Caco-2 (cell line): ENCODE measurements around the gene ASCC2. TPM values are rescaled to one million over a fixed set of nuclear protein-coding genes. Genes with fewer than 3 reads are reported as not detected.

Experiments
- BruUV-seq: library from RNA; stranded (reverse); fragments of 400-500 nt; replicated peaks from 2 replicates; lab custom pipeline; 2021; lab: Mats Ljungman, UMichigan
- CTCF ChIA-PET: fragments of 300-600 bp; sonication (Branson Sonifier 250); formaldehyde crosslinking; loops from one replicate; lab custom pipeline; 2022; ENCODE audit warnings: antibody characterized with exemption; lab: Charles Lee
- POLR2A ChIA-PET: fragments of 300-600 bp; sonication (Branson Sonifier 250); formaldehyde crosslinking; loops from one replicate; lab custom pipeline; 2022; ENCODE audit warnings: antibody characterized with exemption; lab: Charles Lee
- DNase-seq, 2 experiments: peaks; one replicate each; pipeline versions ENCODE4 v3.0.0 to v3.0.0-alpha.2; 2020 to 2022
- H3K27me3 ChIP-seq: replicated peaks from 2 replicates; pipeline ENCODE4 v1.6.0; 2011; ENCODE audit warnings: low read length; ENCODE audit not compliant: control insufficient read depth, insufficient read depth
- H3K36me3 ChIP-seq: 2 replicates; pipeline ENCODE4 v1.5.1; 2011; ENCODE audit warnings: low read length; ENCODE audit not compliant: control insufficient read depth, insufficient read depth
- H3K4me1 ChIP-seq: fragments of 250-450 bp; sonication (Bioruptor Pico); 2 replicates; pipeline ENCODE4 v1.5.1; 2020; ENCODE audit warnings: mild to moderate bottlenecking
- H3K4me3 ChIP-seq: 2 replicates; pipeline ENCODE4 v1.5.1; 2011; ENCODE audit warnings: low read depth, mild to moderate bottlenecking, control low read depth, low read length
- H3K9me3 ChIP-seq: fragments of 250-450 bp; sonication (Bioruptor Pico); 2 replicates; pipeline ENCODE4 v1.5.1; 2020; ENCODE audit warnings: mild to moderate bottlenecking, moderate library complexity
- H3K27ac Mint-ChIP-seq: one replicate; pipeline ENCODE4 v1.8.0; 2022; ENCODE audit warnings: mixed read lengths; ENCODE audit not compliant: unreplicated experiment
- H3K27me3 Mint-ChIP-seq: one replicate; pipeline ENCODE4 v1.8.0; 2022; ENCODE audit warnings: mixed read lengths; ENCODE audit not compliant: insufficient read depth, unreplicated experiment
- H3K36me3 Mint-ChIP-seq: one replicate; pipeline ENCODE4 v1.8.0; 2022; ENCODE audit warnings: mild to moderate bottlenecking, mixed read lengths; ENCODE audit not compliant: insufficient read depth, unreplicated experiment
- H3K4me1 Mint-ChIP-seq: one replicate; pipeline ENCODE4 v1.8.0; 2022; ENCODE audit warnings: low read depth, mixed read lengths; ENCODE audit not compliant: unreplicated experiment
- H3K4me3 Mint-ChIP-seq: one replicate; pipeline ENCODE4 v1.8.0; 2022; ENCODE audit warnings: mild to moderate bottlenecking, moderate library complexity, mixed read lengths; ENCODE audit not compliant: unreplicated experiment
- H3K9me3 Mint-ChIP-seq: one replicate; pipeline ENCODE4 v1.8.0; 2022; ENCODE audit warnings: mixed read lengths; ENCODE audit not compliant: unreplicated experiment
- CTCF ChIP-seq, 2 experiments: fragments of 200-600 bp in 1 of 2; IDR thresholded peaks; 1 replicate in 1 of 2; 2 replicates in 1 of 2; pipeline versions ENCODE4 v1.5.1 to v1.8.0; 2011 to 2022; ENCODE audit warnings: antibody characterized with exemption in 1 of 2, control low read depth in 1 of 2, inconsistent platforms in 1 of 2, low read depth in 1 of 2, low read length in 1 of 2, mild to moderate bottlenecking in 1 of 2, moderate library complexity in 1 of 2; ENCODE audit not compliant: insufficient read depth in 1 of 2, severe bottlenecking in 1 of 2, unreplicated experiment in 1 of 2
- intact Hi-C: fragments of 100-400 bp; cut with micrococcal nuclease; formaldehyde crosslinking; loops from one replicate; pipeline ENCODE4 v1.10.0; 2022; ENCODE audit not compliant: unreplicated experiment
- total RNA-seq: library from RNA; stranded (reverse); gene quantifications from 2 replicates; pipeline ENCODE4 v1.2.3, GENCODE V29; 2022

Gene ASCC2
- total RNA-seq, 1 experiment from 2014 or later, result 61.4 TPM

- CTCF ChIA-PET, result no interaction called here
- no peak for TF ChIP-seq CTCF (IDR thresholded peaks at IDR 0.05; ENCODE audit: insufficient read depth in 1 of 2, low read depth in 1 of 2, low read length in 1 of 2, severe bottlenecking in 1 of 2, unreplicated experiment in 1 of 2)
- Mint-ChIP-seq H3K27ac (peak overlapping the region; percentile 99), H3K27me3 (no peaks in the 10 kb centered on the region), H3K4me3 (peak overlapping the region; percentile 99), H3K4me1 (peaks cover 28% of the 10 kb centered on the region), H3K36me3 (peaks cover 43% of the 10 kb centered on the region), H3K9me3 (no peaks in the 10 kb centered on the region)
- Histone ChIP-seq H3K36me3 (no peaks in the 10 kb centered on the region; the same call in 1 of the 2 replicates), H3K4me3 (peak overlapping the region; percentile 98), H3K4me1 (peaks cover 30% of the 10 kb centered on the region), H3K27me3 (no peaks in the 10 kb centered on the region), H3K9me3 (no peaks in the 10 kb centered on the region)
- DNase-seq, result no peak
- intact Hi-C loops, result loop anchor here (5.0 to 10.0 kb wide), 3 partner anchors 34 to 317 kb away; partner anchors contain the start of gene HORMAD2
- POLR2A ChIA-PET, result no interaction called here
- BruUV-seq, result no TSS peak
These were observed 69.9 kb downstream of the ASCC2 start for GRCh38 chr22:29768052-29768693.

- no peaks in the 10 kb centered on the region for H3K27me3 Mint-ChIP-seq
- TSS peak; percentile 84 for BruUV-seq
- H3K4me1 ChIP-seq, result peaks cover 30% of the 10 kb centered on the region
- H3K27ac Mint-ChIP-seq, result peak within 1 kb of the TSS; percentile 99
- CTCF ChIA-PET, result interaction anchor here (0.6 kb wide), 2 partner anchors 46 to 471 kb away, joined by 3 read pairs; no protein-coding TSS in a partner anchor
- no peaks in the 10 kb centered on the region for H3K27me3 ChIP-seq
- H3K4me3 Mint-ChIP-seq, result peak within 1 kb of the TSS; percentile 99
- peaks cover 24% of the 10 kb centered on the region for H3K4me1 Mint-ChIP-seq
- TF ChIP-seq CTCF (IDR thresholded peaks at IDR 0.05; ENCODE audit: insufficient read depth in 1 of 2, low read depth in 1 of 2, low read length in 1 of 2, severe bottlenecking in 1 of 2, unreplicated experiment in 1 of 2), result no peak
- intact Hi-C loops, result loop anchor here (5.0 to 10.0 kb wide), 3 partner anchors 35 to 317 kb away; partner anchors contain the start of gene HORMAD2
- H3K9me3 ChIP-seq, result no peaks in the 10 kb centered on the region
- DNase-seq, result peak; percentile 88 to 90
- H3K36me3 Mint-ChIP-seq, result peaks cover 43% of the 10 kb centered on the region
- POLR2A ChIA-PET, result interaction anchor here (0.6 to 1.0 kb wide), 4 partner anchors 19 to 70 kb away, joined by 3 to 4 read pairs (median 4); partner anchors contain the start of gene ASCC2
- no peaks in the 10 kb centered on the region for H3K9me3 Mint-ChIP-seq
- peak within 1 kb of the TSS; percentile 98 for H3K4me3 ChIP-seq
- no peaks in the 10 kb centered on the region; the same call in 1 of the 2 replicates for H3K36me3 ChIP-seq
These were observed 70.7 kb downstream of the ASCC2 start, which contains the start of gene UQCR10 for GRCh38 chr22:29767171-29768051. UQCR10 (plus strand) TSS chr22:29767369; CDS start chr22:29767399, 30 bp downstream.
